ENCODE measurements around the gene HOXD9. TPM values are rescaled to one million over a fixed set of nuclear protein-coding genes. Genes with fewer than 3 reads are reported as not detected.

HOXD9 gene
- 1.3 and 1.4 TPM in 2 replicates for total RNA-seq

DNA sequence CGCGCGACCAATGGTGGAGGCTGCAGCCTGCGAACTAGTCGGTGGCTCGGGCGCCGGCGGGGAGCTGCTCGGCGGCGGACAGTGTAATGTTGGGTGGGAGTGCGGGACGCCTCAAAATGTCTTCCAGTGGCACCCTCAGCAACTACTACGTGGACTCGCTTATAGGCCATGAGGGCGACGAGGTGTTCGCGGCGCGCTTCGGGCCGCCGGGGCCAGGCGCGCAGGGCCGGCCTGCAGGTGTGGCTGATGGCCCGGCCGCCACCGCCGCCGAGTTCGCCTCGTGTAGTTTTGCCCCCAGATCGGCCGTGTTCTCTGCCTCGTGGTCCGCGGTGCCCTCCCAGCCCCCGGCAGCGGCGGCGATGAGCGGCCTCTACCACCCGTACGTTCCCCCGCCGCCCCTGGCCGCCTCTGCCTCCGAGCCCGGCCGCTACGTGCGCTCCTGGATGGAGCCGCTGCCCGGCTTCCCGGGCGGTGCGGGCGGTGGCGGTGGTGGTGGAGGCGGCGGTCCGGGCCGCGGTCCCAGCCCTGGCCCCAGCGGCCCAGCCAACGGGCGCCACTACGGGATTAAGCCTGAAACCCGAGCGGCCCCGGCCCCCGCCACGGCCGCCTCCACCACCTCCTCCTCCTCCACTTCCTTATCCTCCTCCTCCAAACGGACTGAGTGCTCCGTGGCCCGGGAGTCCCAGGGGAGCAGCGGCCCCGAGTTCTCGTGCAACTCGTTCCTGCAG, at the start of gene HOXD9:
TSS of gene HOXD9 (plus strand) at position 37 of the 728 bp plus-strand sequence. CDS start at position 87, 50 bp downstream.

GRCh38 chr2:176083796-176084261, 38.7 kb upstream of the HOXD9 start, which contains the start of gene EVX2:
Gene EVX2, minus strand, starts transcription at chr2:176083962. Its CDS starts 186 bp downstream, at chr2:176083776.

GRCh38 chr2:176092270-176093144, 30.0 kb upstream of the HOXD9 start, which contains the start of gene HOXD13:
Gene HOXD13, plus strand, starts transcription at chr2:176092721. Its CDS starts 170 bp downstream, at chr2:176092891.

GRCh38 chr2:176099728-176100546, 22.6 kb upstream of the HOXD9 start, which contains the start of gene HOXD12:
Gene HOXD12, plus strand, starts transcription at chr2:176099795. Its CDS starts 7 bp downstream, at chr2:176099802.

DNA sequence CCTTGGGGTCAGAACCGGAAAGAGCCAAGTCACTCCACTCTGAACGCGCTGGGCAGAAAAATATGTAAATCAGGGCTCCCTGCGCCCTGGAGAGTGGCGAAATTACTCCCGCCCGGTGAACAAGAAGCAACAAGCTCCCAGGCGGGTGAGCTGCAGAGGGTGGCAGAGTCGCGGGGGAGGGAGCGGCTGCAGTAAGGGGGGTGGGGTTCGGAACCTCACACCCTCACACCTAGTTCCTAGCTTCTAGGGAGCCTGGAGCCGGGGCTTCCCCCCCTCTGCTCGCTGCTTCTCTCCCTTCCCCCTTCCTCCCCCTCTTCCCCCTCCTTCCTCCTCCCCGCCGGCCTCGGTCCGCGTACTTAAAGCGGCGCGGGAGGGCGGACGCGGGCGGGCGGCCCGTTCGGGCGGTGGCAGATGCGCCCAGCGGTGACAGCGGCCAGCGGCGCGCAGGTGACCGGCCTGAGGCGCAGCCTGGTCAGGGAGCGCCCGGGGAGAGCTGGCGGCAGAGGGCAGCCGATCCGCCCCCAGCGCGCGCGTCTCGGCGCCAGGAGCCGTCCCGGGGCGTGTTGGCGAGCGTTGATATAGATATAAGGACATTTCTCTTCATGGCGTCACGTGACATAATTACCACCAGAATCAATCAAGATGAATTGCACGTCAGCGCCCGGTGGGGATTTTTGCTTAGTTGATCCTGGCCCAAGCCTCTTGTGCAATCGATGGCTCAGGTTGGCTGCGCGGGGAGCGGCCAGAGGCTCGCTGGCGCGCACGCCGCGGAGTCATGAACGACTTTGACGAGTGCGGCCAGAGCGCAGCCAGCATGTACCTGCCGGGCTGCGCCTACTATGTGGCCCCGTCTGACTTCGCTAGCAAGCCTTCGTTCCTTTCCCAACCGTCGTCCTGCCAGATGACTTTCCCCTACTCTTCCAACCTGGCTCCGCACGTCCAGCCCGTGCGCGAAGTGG, 15.7 kb upstream of the HOXD9 start, which contains the start of gene HOXD11:
TSS of gene HOXD11 (plus strand) at position 700 of the 959 bp plus-strand sequence. CDS start at position 776, 76 bp downstream.

GRCh38 chr2:176115883-176116813, 6.4 kb upstream of the HOXD9 start, which contains the start of gene HOXD10:
Gene HOXD10, plus strand, starts transcription at chr2:176116778. Its CDS starts 56 bp downstream, at chr2:176116834.

GRCh38 chr2:176128982-176129796, 6.7 kb downstream of the HOXD9 start, which contains the start of gene HOXD8:
Gene HOXD8, plus strand, starts transcription at chr2:176129705. Its CDS starts 662 bp downstream, at chr2:176130367.

DNA sequence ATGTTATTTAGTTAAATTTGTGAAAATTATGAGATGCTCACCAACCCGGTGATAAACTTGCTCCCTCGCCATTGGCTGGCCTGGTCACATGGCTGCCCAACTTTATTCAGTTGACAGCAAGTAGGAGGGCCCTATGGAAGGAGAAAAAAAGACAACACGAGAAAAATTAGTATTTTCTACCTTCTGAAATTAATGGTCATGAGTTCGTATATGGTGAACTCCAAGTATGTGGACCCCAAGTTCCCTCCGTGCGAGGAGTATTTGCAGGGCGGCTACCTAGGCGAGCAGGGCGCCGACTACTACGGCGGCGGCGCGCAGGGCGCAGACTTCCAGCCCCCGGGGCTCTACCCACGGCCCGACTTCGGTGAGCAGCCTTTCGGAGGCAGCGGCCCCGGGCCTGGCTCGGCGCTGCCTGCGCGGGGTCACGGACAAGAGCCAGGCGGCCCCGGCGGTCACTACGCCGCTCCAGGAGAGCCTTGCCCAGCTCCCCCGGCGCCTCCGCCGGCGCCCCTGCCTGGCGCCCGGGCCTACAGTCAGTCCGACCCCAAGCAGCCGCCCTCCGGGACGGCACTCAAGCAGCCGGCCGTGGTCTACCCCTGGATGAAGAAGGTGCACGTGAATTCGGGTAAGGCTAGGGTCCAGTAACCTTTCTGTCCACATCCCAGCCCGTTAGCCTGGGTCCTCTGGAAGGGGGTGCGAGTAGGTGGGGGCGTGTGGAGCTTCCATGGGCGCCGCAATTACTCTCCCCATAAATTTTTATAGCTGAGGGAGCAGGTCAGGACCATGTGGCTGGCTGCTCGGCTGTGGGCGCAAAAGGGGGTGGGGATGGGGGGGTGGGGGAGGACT, 29.1 kb downstream of the HOXD9 start, which contains the start of gene HOXD4:
TSS of gene HOXD4 (plus strand) at position 109 of the 846 bp plus-strand sequence. CDS start at position 193, 84 bp downstream.

DNA sequence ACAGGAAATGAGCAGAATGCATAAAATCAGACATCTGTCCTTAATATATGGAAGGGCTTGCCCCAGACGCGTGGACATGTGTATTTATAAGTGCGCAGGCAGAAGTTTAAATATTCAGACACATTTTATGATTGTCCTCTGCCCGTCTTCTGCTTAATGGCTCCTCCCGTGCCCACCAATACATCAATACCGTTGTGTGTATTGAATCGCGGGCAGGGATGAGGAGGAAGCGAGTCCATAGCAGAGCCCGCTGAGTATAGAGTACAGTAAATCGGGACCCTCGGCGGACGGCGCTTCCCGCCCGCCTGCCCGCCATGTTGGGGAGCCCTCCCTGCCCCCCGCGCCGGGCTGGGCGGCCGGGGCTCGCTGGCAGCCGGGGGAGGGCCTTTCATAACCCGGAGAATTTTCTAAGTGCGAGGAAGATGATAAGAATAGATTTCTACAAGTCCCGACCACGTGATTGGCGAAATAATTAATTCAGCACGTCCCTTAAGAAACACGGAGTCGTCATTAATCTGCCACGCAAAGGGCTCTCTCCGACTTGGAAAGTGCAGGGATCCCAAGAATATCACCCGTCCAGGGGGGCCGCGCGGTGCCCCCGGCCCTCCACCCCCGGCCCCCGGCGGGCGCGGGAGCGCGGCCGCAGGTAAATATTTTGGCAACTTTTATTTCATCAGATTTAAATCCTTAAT, 34.4 kb downstream of the HOXD9 start, which contains the start of gene HOXD3:
TSS of gene HOXD3 (plus strand) at position 501 of the 692 bp plus-strand sequence. CDS start 11,808 bp downstream, outside the sequence.

Other genes starting within 250 kb of the HOXD9 start
- 5.8 and 10.5 TPM in 2 replicates for gene LNPK, start 120.5 kb upstream of the HOXD9 start, total RNA-seq
- gene EVX2, start 38.8 kb upstream of the HOXD9 start, total RNA-seq, result not detected in 2 replicates
- under 0.01 TPM in 1 of 2 replicates, not detected in the other for gene HOXD13, start 30.0 kb upstream of the HOXD9 start, total RNA-seq
- gene HOXD12, start 22.9 kb upstream of the HOXD9 start, total RNA-seq, result not detected in 2 replicates
- gene HOXD11, start 15.4 kb upstream of the HOXD9 start, total RNA-seq, result not detected in 2 replicates
- under 0.01 and 0.15 TPM in 2 replicates for gene HOXD10, start 5.9 kb upstream of the HOXD9 start, total RNA-seq
- gene HOXD8, start 7.0 kb downstream of the HOXD9 start, total RNA-seq, result 6.2 and 7.8 TPM in 2 replicates
- gene HOXD4, start 28.8 kb downstream of the HOXD9 start, total RNA-seq, result 0.65 and 3.5 TPM in 2 replicates
- 4.2 and 5.9 TPM in 2 replicates for gene HOXD3, start 34.6 kb downstream of the HOXD9 start, total RNA-seq
- 4.3 and 7.8 TPM in 2 replicates for gene HOXD1, start 65.9 kb downstream of the HOXD9 start, total RNA-seq
- 33.7 and 38.3 TPM in 2 replicates for gene MTX2, start 146.7 kb downstream of the HOXD9 start, total RNA-seq

All from epithelial cell of umbilical artery (primary cell).